NT2/D1 (cell line): ENCODE measurements around the gene ADCY3.

ENCODE experiments used
- SUZ12 ChIP-seq: IDR thresholded peaks from 2 replicates; pipeline ENCODE4 v1.6.1; 2011; ENCODE audit not compliant: insufficient read length, insufficient read depth; ENCODE audit errors: extremely low read depth
- YY1 ChIP-seq: IDR thresholded peaks from 2 replicates; pipeline ENCODE4 v1.6.1; 2011; ENCODE audit not compliant: insufficient read length, insufficient read depth
- ZNF274 ChIP-seq: IDR thresholded peaks from 2 replicates; pipeline ENCODE4 v1.6.1; 2011; ENCODE audit warnings: mild to moderate bottlenecking, low read depth, low read length

GRCh38 chr2:24893934-24894333 lies 26.1 kb downstream of the ADCY3 start:
- TF ChIP-seq SUZ12 (no peak), YY1 (no peak), ZNF274 (no peak)
